ENCODE data around the gene COCH. TPM values are rescaled to one million over a fixed set of nuclear protein-coding genes. Genes with fewer than 3 reads are reported as not detected.

Gene COCH
- total RNA-seq, 1 donor from 2014 or later, result 35.6 TPM

- Histone ChIP-seq H3K27me3 (no peaks in the 10 kb centered on the region), H3K9me3 (no peaks in the 10 kb centered on the region), H3K27ac (no peak overlapping the region), H3K36me3 (no peaks in the 10 kb centered on the region), H3K4me1 (no peaks in the 10 kb centered on the region), H3K4me3 (no peak overlapping the region)
- TF ChIP-seq POLR2AphosphoS5 (IDR thresholded peaks at IDR 0.05; ENCODE audit: insufficient read depth in 1 of 2, low read depth in 1 of 2) (no peak), POLR2A (IDR thresholded peaks at IDR 0.05) (no peak)
- TF ChIP-seq, protein P1, sequence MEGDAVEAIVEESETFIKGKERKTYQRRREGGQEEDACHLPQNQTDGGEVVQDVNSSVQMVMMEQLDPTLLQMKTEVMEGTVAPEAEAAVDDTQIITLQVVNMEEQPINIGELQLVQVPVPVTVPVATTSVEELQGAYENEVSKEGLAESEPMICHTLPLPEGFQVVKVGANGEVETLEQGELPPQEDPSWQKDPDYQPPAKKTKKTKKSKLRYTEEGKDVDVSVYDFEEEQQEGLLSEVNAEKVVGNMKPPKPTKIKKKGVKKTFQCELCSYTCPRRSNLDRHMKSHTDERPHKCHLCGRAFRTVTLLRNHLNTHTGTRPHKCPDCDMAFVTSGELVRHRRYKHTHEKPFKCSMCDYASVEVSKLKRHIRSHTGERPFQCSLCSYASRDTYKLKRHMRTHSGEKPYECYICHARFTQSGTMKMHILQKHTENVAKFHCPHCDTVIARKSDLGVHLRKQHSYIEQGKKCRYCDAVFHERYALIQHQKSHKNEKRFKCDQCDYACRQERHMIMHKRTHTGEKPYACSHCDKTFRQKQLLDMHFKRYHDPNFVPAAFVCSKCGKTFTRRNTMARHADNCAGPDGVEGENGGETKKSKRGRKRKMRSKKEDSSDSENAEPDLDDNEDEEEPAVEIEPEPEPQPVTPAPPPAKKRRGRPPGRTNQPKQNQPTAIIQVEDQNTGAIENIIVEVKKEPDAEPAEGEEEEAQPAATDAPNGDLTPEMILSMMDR (IDR thresholded peaks at IDR 0.05), result no peak
- intact Hi-C loops (cut with DNase I), result no loop called here
- no peak for DNase-seq (ENCODE audit: extremely low spot score in 2 of 2)
Observed at GRCh38 chr14:30884901-30885300, 10.5 kb downstream of the COCH start.

DNA sequence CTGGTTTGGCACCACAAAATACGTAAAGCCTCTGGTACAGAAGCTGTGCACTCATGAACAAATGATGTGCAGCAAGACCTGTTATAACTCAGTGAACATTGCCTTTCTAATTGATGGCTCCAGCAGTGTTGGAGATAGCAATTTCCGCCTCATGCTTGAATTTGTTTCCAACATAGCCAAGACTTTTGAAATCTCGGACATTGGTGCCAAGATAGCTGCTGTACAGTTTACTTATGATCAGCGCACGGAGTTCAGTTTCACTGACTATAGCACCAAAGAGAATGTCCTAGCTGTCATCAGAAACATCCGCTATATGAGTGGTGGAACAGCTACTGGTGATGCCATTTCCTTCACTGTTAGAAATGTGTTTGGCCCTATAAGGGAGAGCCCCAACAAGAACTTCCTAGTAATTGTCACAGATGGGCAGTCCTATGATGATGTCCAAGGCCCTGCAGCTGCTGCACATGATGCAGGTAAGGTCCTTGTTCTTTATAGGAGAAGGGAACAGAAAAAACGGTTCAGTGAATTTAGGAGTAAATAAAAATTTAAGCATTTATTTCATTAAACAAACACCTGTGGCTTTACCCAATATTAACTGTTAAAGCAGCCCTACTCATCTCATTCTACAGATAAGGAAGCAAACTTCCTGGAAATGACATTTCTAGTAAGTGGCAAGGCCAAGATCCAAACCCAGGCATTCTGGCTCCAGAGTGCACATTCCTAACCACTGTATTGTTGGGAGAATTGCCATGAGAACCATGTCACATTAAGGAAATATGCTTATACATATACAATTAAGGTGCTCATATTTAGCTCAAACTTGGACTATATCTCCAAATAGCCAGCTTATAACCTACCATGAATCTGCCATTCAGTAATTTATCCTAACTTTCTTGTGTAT lies 11.7 kb downstream of the COCH start:
- Histone ChIP-seq H3K36me3 (no peaks in the 10 kb centered on the region), H3K27me3 (no peaks in the 10 kb centered on the region), H3K4me3 (no peak overlapping the region), H3K27ac (no peak overlapping the region), H3K9me3 (no peaks in the 10 kb centered on the region), H3K4me1 (no peaks in the 10 kb centered on the region)
- no peak for DNase-seq (ENCODE audit: extremely low spot score in 2 of 2)
- TF ChIP-seq POLR2AphosphoS5 (IDR thresholded peaks at IDR 0.05; ENCODE audit: insufficient read depth in 1 of 2, low read depth in 1 of 2), result no peak
- TF ChIP-seq, protein P1 (IDR thresholded peaks at IDR 0.05), result no peak
- no peak for TF ChIP-seq POLR2A (IDR thresholded peaks at IDR 0.05)
- intact Hi-C loops (cut with DNase I), result no loop called here

DNA sequence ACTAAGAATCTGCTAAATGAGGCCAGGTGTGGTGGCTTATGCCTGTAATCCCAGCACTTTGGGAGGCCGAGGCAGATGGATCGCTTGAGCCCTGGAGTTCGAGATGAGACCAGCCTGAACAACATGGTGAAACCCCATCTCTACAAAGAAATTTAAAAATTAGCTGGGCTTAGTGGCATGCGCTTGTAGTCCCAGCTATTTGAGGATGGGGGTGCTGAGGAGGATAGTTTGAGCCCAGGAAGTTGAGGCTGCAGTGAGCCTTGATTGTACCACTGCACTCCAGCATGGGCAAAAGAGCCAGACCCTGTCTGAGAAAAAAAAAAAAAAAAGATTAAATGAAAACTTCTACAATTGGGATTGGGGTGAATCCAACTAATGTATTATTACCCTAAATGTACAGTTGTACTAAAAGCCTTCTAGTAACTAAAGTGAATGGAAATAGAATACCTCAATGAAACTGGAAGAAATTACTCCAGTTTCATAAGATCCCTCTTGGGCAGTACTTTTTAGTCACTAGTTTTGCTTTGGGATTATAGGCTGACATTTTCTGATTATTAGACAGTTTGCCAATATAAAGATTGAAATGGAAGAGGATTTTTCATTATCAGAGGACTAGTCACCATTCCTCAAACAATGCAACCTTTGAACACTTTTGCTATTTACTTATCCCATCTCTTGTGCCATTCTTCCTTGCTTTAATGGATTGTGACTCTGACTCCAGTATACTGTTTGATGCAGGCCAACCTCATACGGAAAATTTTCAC lies 14.3 kb downstream of the COCH start:
- Histone ChIP-seq H3K27me3 (no peaks in the 10 kb centered on the region), H3K4me1 (no peaks in the 10 kb centered on the region), H3K27ac (no peak overlapping the region), H3K4me3 (no peak overlapping the region), H3K36me3 (no peaks in the 10 kb centered on the region), H3K9me3 (no peaks in the 10 kb centered on the region)
- DNase-seq (ENCODE audit: extremely low spot score in 2 of 2), result no peak
- TF ChIP-seq POLR2A (IDR thresholded peaks at IDR 0.05), result no peak
- no peak for TF ChIP-seq POLR2AphosphoS5 (IDR thresholded peaks at IDR 0.05; ENCODE audit: insufficient read depth in 1 of 2, low read depth in 1 of 2)
- TF ChIP-seq, protein P1 (IDR thresholded peaks at IDR 0.05), result no peak
- intact Hi-C loops (cut with DNase I), result no loop called here

DNA sequence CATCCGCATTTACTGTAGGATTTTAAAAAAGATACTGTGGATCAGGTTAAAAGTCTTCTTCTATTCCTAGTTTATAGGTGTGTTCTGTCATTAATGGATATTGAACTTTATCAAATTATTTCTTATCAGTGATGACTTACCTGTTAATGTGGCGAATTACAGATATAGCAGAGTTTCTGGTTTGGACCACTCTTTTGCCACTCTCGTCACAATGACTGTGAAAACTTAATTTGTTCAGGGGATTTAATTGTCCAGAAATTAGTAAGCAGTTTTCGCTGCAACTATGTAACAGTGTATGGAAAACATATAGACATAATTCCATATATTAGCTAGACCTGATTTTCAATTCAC lies 14.9 kb downstream of the COCH start:
- Histone ChIP-seq H3K36me3 (no peaks in the 10 kb centered on the region), H3K27me3 (no peaks in the 10 kb centered on the region), H3K4me3 (no peak overlapping the region), H3K9me3 (no peaks in the 10 kb centered on the region), H3K27ac (no peak overlapping the region), H3K4me1 (no peaks in the 10 kb centered on the region)
- TF ChIP-seq POLR2A (IDR thresholded peaks at IDR 0.05), result no peak
- TF ChIP-seq POLR2AphosphoS5 (IDR thresholded peaks at IDR 0.05; ENCODE audit: insufficient read depth in 1 of 2, low read depth in 1 of 2), result no peak
- TF ChIP-seq, protein P1 (IDR thresholded peaks at IDR 0.05), result no peak
- no peak for DNase-seq (ENCODE audit: extremely low spot score in 2 of 2)
- intact Hi-C loops (cut with DNase I), result no loop called here
